KBM-7 (cell line): ENCODE data around the gene IFNE.

ENCODE experiments used
- DNase-seq: peaks from one replicate; pipeline ENCODE4 v3.0.0-alpha.2; 2015
- in situ Hi-C: fragments of 300-500 bp; cut with MboI; formaldehyde crosslinking; loops from 2 replicates; pipeline ENCODE4 v1.14.3; 2020; ENCODE audit warnings: low sequenced_read_pairs, low pct_unique_long_range_greater_than_20kb, mixed read lengths

IFNE gene, protein sequence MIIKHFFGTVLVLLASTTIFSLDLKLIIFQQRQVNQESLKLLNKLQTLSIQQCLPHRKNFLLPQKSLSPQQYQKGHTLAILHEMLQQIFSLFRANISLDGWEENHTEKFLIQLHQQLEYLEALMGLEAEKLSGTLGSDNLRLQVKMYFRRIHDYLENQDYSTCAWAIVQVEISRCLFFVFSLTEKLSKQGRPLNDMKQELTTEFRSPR

GRCh38 chr9:21482213-21482612 lies at the start of gene IFNE:
Gene IFNE, minus strand, starts transcription at chr9:21482313. Its CDS starts 619 bp downstream, at chr9:21481694.
- DNase-seq: no peak
- in situ Hi-C loops: no loop called here

DNA sequence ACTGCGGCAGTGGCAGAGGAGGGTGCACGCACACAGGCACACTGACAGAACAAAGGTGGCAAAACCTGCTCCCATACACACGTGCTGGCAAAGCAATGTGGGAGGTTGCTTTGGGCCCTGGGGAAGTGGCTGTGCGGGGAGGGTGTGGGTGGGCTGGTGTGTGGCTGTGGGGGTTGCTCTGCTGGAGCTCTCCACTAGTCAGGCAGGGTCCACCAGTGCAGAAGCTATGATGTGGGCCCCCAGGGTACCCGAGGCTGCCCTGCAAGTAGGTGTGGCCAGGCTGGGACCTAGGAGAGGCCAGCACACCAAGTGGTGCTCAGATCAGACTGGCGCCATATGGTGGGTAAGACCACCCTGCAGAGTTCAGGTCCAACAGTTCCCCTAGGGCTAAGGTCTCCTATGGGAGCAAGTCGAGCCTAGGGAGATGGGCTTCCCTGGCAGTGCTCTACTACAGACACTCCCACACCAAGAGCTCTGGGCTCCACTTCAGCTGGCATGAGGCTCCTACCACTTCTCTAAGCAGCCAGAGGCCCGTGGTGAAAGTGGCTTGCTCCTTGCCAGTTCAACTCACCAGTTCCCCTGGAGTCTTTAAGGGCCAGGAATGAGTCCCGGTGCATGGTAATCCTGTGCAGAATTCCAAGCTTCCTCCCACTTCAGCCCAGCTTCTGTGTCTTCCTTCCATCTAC lies 46.2 kb upstream of the IFNE start:
- in situ Hi-C loops: no loop called here
- no peak for DNase-seq

DNA sequence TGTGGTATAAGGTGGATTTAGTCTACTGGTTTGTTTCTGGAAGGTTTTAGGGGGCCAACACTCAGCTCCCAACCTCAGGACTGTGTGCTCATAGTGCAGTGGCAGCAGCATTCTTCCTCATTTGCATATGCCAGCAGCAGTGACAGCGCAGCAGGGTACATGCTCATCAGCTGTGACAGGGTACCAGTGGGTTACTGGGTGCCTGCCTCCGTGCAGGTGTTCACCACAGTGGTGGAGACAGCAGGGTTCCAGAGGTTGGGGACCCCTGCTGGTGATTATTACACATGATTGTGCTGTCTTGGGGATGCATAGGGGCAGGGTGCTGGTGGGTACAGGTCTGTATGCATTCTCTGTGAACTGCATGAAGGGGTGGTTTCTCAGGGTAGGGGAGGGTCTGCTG lies 45.5 kb upstream of the IFNE start:
- in situ Hi-C loops: no loop called here
- no peak for DNase-seq

- no peak for DNase-seq
- in situ Hi-C loops: no loop called here
Measured at GRCh38 chr9:21525174-21525573, 43.1 kb upstream of the IFNE start.

- in situ Hi-C loops: no loop called here
Measured at GRCh38 chr9:21524099-21524830, 42.2 kb upstream of the IFNE start.

DNA sequence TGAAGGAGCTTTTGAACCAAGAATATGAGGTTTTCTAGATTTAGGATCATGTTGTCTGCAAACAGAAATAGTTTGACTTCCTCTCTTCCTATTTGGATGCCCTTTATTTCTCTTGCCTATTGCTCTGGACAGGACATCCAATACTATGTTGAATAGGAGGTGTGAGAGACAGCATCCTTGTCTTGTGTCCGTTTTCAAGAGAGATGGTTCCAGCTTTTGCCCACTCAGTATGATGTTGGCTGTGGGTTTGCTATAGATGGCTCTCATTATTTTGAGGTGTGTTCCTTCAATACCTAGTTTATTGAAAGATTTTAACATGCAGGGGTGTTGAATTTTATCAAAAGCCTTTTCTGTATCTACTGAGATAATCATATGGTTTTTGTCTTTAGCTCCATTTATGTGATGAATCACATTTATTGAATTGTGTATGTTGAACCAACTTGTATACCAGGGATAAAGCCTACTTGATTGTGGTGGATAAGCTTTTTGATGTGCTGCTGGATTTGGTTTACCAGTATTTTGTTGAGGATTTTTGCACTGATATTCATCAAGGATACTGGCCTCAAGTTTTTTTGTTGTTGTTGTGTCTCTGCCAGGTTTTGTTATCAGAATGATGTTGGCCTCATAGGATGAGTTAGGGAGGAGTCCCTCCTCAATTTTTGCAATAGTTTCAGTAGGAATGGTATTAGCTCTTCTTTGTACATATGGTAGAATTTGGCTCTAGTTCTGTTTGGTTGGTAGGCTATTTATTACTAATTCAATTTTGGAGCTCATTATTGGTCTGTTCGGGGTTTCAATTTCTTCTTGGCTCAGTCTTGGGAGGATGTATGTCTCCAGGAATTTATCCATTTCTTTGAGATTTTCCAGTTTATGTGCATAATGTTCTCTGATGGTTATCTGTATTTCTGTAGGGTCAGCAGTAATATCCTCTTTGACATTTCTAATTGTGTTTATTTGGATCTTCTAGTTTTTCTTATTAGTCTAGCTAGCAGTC lies 41.2 kb upstream of the IFNE start:
- in situ Hi-C loops: no loop called here
- DNase-seq: no peak

More at GRCh38 chr9:21524099-21524830, 42.2 kb upstream of the IFNE start:
- DNase-seq: no peak

GRCh38 chr9:21522348-21522747 lies 40.2 kb upstream of the IFNE start:
- no peak for DNase-seq

GRCh38 chr9:21521448-21521847 lies 39.3 kb upstream of the IFNE start:
- in situ Hi-C loops: no loop called here
- DNase-seq: no peak

More at GRCh38 chr9:21522348-21522747, 40.2 kb upstream of the IFNE start:
- in situ Hi-C loops: no loop called here

GRCh38 chr9:21520501-21521228 lies 38.6 kb upstream of the IFNE start:
- DNase-seq: no peak
- in situ Hi-C loops: no loop called here

GRCh38 chr9:21519855-21520434 lies 37.8 kb upstream of the IFNE start:
- no peak for DNase-seq
- in situ Hi-C loops: no loop called here

DNA sequence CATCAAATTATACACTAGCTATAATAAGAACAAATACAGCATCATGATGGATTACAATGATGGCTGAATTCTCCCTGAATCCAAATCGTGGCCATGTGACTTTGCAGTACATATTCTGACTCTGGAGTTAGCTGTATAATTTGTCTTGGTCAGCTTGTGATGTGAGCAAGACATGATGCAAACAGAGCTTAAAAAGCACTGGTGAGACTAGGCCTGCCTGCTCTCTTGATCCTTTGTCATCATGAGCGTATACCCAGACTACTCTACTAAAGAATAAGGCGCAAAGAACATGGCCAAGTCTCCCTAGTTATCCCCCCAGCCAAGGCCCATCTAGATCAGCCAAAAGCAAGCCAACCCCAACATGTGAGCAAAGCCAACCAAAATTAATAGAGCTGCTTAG lies 34.7 kb upstream of the IFNE start:
- no peak for DNase-seq
- in situ Hi-C loops: no loop called here

DNA sequence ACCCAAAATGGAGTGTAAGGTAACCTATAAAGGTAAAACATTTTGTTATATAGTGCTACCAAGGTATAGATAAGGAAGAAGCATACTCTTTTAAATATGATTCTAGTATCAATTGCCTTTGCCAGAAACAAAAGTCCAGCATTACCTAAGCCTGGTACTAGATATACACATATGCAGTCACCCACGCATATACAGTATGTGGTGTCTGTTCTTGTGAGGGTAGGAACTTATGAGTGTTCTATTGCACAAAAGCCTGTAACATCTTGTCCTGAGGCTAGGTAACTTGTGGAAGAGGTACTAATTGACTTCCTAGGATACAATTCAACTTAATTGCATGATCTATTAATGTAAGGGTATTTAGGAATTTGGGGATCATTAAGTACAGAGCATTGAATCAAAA lies 31.3 kb upstream of the IFNE start:
- no peak for DNase-seq
- in situ Hi-C loops: no loop called here

DNA sequence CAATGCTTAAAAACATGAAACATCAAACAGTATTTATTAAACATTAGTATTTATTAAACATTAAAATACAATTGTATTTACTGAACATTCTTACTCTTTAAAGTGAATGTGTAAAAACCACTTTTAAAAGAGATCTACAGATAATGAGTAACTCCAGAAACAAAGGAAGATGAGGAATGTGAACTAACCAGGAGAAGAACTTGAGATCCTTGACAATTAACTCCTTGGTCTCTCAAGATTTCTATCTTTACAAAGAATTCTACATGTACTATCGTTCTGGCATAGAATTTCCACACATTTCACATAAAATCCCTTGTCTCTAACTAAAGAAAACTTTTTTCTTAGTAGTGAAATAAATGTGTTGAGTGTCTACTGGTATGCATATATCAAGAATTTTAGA lies 28.7 kb upstream of the IFNE start:
- in situ Hi-C loops: no loop called here
- DNase-seq: no peak

DNA sequence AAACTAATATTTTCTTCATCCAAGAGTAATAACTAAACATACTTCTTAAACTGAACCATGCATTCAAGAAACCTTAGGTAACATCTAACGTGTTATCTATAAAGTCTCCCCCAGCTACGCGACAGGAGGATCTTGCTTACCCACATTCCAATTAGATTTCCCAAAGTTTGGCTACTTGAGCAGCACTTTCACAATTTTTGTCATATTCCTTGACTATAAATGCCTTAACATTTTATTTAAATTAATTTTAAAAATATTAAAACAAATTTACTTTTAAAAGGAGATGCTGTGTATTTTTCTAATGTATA lies 25.3 kb upstream of the IFNE start:
- in situ Hi-C loops: no loop called here
- no peak for DNase-seq

DNA sequence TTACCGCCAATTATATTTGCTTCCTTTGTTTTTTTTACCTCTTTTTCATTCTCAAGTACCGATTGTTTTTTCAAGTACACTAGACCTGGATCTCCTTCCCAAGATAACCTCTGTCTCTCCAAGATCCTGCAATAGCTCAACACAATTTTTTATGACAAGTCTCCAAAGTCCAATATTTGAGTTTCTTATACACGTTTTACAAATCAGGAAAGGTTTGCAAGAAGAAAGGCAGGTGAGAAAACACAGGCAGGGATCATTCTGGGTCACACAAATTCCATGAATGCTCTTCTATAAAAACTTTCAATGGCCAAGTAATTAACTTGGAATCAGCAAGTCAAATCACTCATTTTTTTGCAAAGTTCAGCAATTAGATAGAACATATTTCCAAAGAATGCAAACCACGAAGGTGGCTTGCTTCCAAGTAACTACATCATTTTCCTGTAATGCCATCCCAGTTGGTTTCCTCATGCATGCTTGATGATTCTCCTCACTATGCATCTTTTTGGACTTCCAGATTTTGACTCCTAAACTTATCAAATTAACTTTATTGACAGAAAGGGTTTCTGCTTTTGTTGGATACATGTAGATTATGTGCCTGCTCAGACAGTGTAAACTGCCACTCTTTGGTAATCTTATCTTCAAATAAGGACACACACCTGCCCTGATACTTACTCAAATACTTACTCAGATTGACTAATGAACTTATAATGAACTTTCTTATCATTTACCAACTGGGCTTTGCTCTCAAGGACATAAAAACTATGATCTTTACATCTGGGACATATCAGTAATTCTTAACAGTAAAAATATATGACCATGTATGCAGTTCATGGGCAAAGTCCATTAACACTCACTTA lies 24.7 kb upstream of the IFNE start:
- in situ Hi-C loops: no loop called here
- no peak for DNase-seq

DNA sequence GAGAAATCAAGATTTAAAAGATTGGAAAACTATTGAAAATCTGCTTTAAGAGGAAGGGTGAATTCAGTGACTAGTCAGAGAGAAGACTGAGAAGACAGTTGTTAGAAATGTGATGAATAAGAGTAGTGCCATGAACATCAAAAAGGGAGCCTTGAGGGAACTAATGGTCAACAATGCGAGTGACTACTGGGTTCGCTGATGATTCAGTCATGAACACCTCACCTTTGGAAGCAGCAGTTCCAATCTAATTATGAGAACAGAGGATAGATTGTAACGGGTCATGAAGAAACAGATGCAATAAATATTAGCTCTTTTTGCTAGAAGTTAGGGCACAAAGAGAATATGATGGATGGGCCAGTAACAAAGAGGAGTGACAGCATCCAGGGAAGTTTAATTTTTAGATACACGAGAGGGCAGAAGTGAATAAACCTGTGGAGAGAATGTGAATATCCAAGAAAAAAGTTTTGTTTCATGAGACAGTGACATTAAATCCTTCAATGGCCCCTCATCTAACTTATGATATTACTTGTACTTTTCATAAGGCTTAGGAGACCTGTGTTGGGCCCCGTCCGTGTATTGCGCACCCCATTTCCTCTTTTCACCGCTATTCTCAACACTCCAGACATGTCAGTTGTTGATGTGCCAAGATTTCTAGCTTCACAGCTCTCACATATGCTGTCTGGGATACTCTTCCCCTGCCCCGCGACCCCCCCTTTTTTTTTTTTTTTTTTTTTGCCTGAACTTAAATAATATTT lies 23.5 kb upstream of the IFNE start:
- in situ Hi-C loops: no loop called here
- no peak for DNase-seq

GRCh38 chr9:21504894-21505293 lies 22.8 kb upstream of the IFNE start:
- in situ Hi-C loops: no loop called here
- no peak for DNase-seq
